SW 1271 (cell line): Measurements from ENCODE around the gene ZNF835.
A peak's percentile ranks its signal among the peaks of the same experiment; 100 is the strongest.

ENCODE experiments used
- DNase-seq, 2 experiments: peaks; one replicate each; lab custom pipeline; 2025; lab: John Stamatoyannopoulos, UW

The ZNF835 gene

GRCh38 chr19:56663931-56664500 is 7.5 kb downstream of the ZNF835 start:
- DNase-seq: no peak

- DNase-seq: no peak
These were observed 10.3 kb downstream of the ZNF835 start for GRCh38 chr19:56661248-56661647.

GRCh38 chr19:56660381-56661107 is 11.0 kb downstream of the ZNF835 start:
- no peak for DNase-seq

GRCh38 chr19:56654151-56654550 is 17.4 kb downstream of the ZNF835 start:
- DNase-seq: no peak

- no peak for DNase-seq
These were observed 28.0 kb downstream of the ZNF835 start for GRCh38 chr19:56643460-56643955.

- DNase-seq: no peak
These were observed 28.7 kb downstream of the ZNF835 start, which contains the start of gene SMIM17 for GRCh38 chr19:56642711-56643459. TSS of gene SMIM17 (plus strand) at chr19:56643159. CDS start at chr19:56645668, 2,509 bp downstream.

GRCh38 chr19:56639217-56639616 is 32.3 kb downstream of the ZNF835 start:
- no peak for DNase-seq

- peak in 1 of 2 experiments; percentile 4 for DNase-seq
These were observed 33.5 kb downstream of the ZNF835 start for GRCh38 chr19:56637976-56638555.

- DNase-seq: no peak
These were observed 38.5 kb downstream of the ZNF835 start for GRCh38 chr19:56633021-56633420.

- DNase-seq: no peak
These were observed 45.8 kb downstream of the ZNF835 start for GRCh38 chr19:56625708-56626107.

GRCh38 chr19:56623006-56623405 is 48.6 kb downstream of the ZNF835 start:
- DNase-seq: no peak

- DNase-seq: no peak
These were observed 49.2 kb downstream of the ZNF835 start for GRCh38 chr19:56622374-56622773.

GRCh38 chr19:56619121-56619520 is 52.4 kb downstream of the ZNF835 start:
- no peak for DNase-seq

GRCh38 chr19:56617531-56617930 is 54.0 kb downstream of the ZNF835 start:
- no peak for DNase-seq

- DNase-seq: no peak
These were observed 57.9 kb downstream of the ZNF835 start for GRCh38 chr19:56613639-56614038.

- DNase-seq: no peak
These were observed 58.8 kb downstream of the ZNF835 start for GRCh38 chr19:56612737-56613136.
